HEK293 (cell line): ENCODE measurements around the gene AGAP1.

Source experiments
- CTCF ChIA-PET: fragments of 350-600 bp; formaldehyde crosslinking; extraction: SDS; loops from one replicate; lab custom pipeline; 2021; ENCODE audit warnings: antibody characterized with exemption; lab: Yijun Ruan, JAX
- POLR2A ChIA-PET: fragments of 300-600 bp; formaldehyde crosslinking; extraction: SDS; loops from one replicate; lab custom pipeline; 2020; ENCODE audit warnings: antibody characterized with exemption, inconsistent platforms; lab: Yijun Ruan, JAX
- H3K27ac ChIP-seq: fragments of 200-500 bp; sonication (Bioruptor generic); 2 replicates; pipeline ENCODE4 v1.5.1; 2014; ENCODE audit warnings: low read depth, low read length, control low read depth, inconsistent platforms; ENCODE audit errors: extremely low read depth
- H3K36me3 ChIP-seq, 2 experiments: fragments of 200-500 bp in 1 of 2; sonication (Bioruptor generic) in 1 of 2; 1 replicate in 1 of 2; 2 replicates in 1 of 2; pipeline ENCODE4 v1.5.1; 2014 to 2017; ENCODE audit warnings: inconsistent platforms in 2 of 2, low read length in 2 of 2; ENCODE audit not compliant: control insufficient read depth in 2 of 2, insufficient read depth in 1 of 2
- H3K4me1 ChIP-seq: fragments of 200-500 bp; sonication (Bioruptor generic); 2 replicates; pipeline ENCODE4 v1.5.1; 2014; ENCODE audit warnings: mild to moderate bottlenecking, low read length, inconsistent platforms; ENCODE audit not compliant: control insufficient read depth, insufficient read depth
- H3K4me3 ChIP-seq: 2 replicates; pipeline ENCODE4 v1.5.1; 2011; ENCODE audit warnings: low read depth, mild to moderate bottlenecking, control low read depth, low read length, moderate library complexity
- H3K9me3 ChIP-seq: fragments of 200-500 bp; sonication (Bioruptor generic); 2 replicates; pipeline ENCODE4 v1.5.1; 2014; ENCODE audit warnings: low read depth, low read length, inconsistent platforms; ENCODE audit not compliant: control insufficient read depth, insufficient read depth
- BCL11A ChIP-seq: fragments of 450-650 bp; formaldehyde crosslinking; IDR thresholded peaks from 2 replicates; pipeline ENCODE4 v1.5.1; 2016; ENCODE audit warnings: low read depth, missing biosample characterization, missing genetic modification characterization
- EGR2 ChIP-seq: fragments of 450-650 bp; formaldehyde crosslinking; IDR thresholded peaks from 2 replicates; pipeline ENCODE4 v1.5.1; 2016; ENCODE audit warnings: low read depth, missing biosample characterization, missing genetic modification characterization
- GFI1B ChIP-seq: fragments of 450-650 bp; formaldehyde crosslinking; IDR thresholded peaks from 2 replicates; pipeline ENCODE4 v1.5.1; 2016; ENCODE audit warnings: missing biosample characterization, missing genetic modification characterization
- GLI2 ChIP-seq: fragments of 450-650 bp; formaldehyde crosslinking; IDR thresholded peaks from 2 replicates; pipeline ENCODE4; 2017; ENCODE audit warnings: missing biosample characterization, missing genetic modification characterization, low read depth, borderline replicate concordance
- HOXD13 ChIP-seq: sonication (generic); formaldehyde crosslinking; IDR thresholded peaks from 2 replicates; pipeline ENCODE4 v1.8.0; 2022; ENCODE audit warnings: missing genetic modification reagents, borderline replicate concordance
- KLF7 ChIP-seq: fragments of 450-650 bp; formaldehyde crosslinking; IDR thresholded peaks from 2 replicates; pipeline ENCODE4 v1.5.1; 2016; ENCODE audit warnings: missing biosample characterization, missing genetic modification characterization, borderline replicate concordance
- OSR2 ChIP-seq: fragments of 450-650 bp; formaldehyde crosslinking; IDR thresholded peaks from 2 replicates; pipeline ENCODE4 v1.5.1; 2016; ENCODE audit warnings: missing biosample characterization, missing genetic modification characterization
- RBAK ChIP-seq: fragments of 450-650 bp; formaldehyde crosslinking; IDR thresholded peaks from 2 replicates; pipeline ENCODE4 v1.5.1; 2016; ENCODE audit warnings: missing biosample characterization, missing genetic modification characterization
- SETDB1 ChIP-seq: IDR thresholded peaks from one replicate; pipeline ENCODE4 v1.6.1; 2017; ENCODE audit warnings: mild to moderate bottlenecking, low read length, moderate library complexity, mixed read lengths; ENCODE audit not compliant: insufficient read length
- ZBTB20 ChIP-seq: fragments of 450-650 bp; formaldehyde crosslinking; IDR thresholded peaks from 2 replicates; pipeline ENCODE4 v1.5.1; 2016; ENCODE audit warnings: missing biosample characterization, missing genetic modification characterization
- ZFHX2 ChIP-seq: fragments of 450-650 bp; formaldehyde crosslinking; conservative IDR thresholded peaks from 2 replicates; pipeline ENCODE4 v1.5.1; 2016; ENCODE audit warnings: missing biosample characterization, missing genetic modification characterization
- ZNF174 ChIP-seq: fragments of 450-650 bp; formaldehyde crosslinking; IDR thresholded peaks from 2 replicates; pipeline ENCODE4 v1.5.0; 2017; ENCODE audit warnings: missing biosample characterization, mild to moderate bottlenecking, missing genetic modification characterization
- ZNF24 ChIP-seq: fragments of 450-650 bp; formaldehyde crosslinking; IDR thresholded peaks from 2 replicates; pipeline ENCODE4 v1.5.1; 2016; ENCODE audit warnings: missing biosample characterization, missing genetic modification characterization
- ZNF350 ChIP-seq: fragments of 450-650 bp; formaldehyde crosslinking; IDR thresholded peaks from 2 replicates; pipeline ENCODE4 v1.5.0; 2017; ENCODE audit warnings: missing biosample characterization, mild to moderate bottlenecking, missing genetic modification characterization
- ZNF544 ChIP-seq: fragments of 450-650 bp; formaldehyde crosslinking; IDR thresholded peaks from 2 replicates; pipeline ENCODE4 v1.5.0; 2017; ENCODE audit warnings: missing biosample characterization, missing genetic modification characterization
- ZNF585B ChIP-seq: fragments of 450-650 bp; formaldehyde crosslinking; IDR thresholded peaks from 2 replicates; pipeline ENCODE4 v1.5.1; 2016; ENCODE audit warnings: missing biosample characterization, missing genetic modification characterization
- ZNF707 ChIP-seq: fragments of 450-650 bp; formaldehyde crosslinking; IDR thresholded peaks from 2 replicates; pipeline ENCODE4 v1.5.1; 2016; ENCODE audit warnings: missing biosample characterization, missing genetic modification characterization
- ZNF843 ChIP-seq: fragments of 450-650 bp; formaldehyde crosslinking; IDR thresholded peaks from 2 replicates; pipeline ENCODE4 v1.5.1; 2016; ENCODE audit warnings: missing biosample characterization, missing genetic modification characterization
- TF ChIP-seq, protein P1 (sequence below): fragments of 450-650 bp; formaldehyde crosslinking; IDR thresholded peaks from 2 replicates; pipeline ENCODE4; 2016; ENCODE audit warnings: missing biosample characterization, missing genetic modification characterization
- TF ChIP-seq, protein P2 (sequence below): fragments of 450-650 bp; formaldehyde crosslinking; IDR thresholded peaks from 2 replicates; pipeline ENCODE4 v1.5.1; 2016; ENCODE audit warnings: missing biosample characterization, missing genetic modification characterization
- TF ChIP-seq, protein P3 (sequence below): fragments of 450-650 bp; formaldehyde crosslinking; IDR thresholded peaks from 2 replicates; pipeline ENCODE4 v1.5.0; 2017; ENCODE audit warnings: missing biosample characterization, missing genetic modification characterization, borderline replicate concordance
- TF ChIP-seq, protein P4 (sequence below): fragments of 450-650 bp; formaldehyde crosslinking; IDR thresholded peaks from 2 replicates; pipeline ENCODE4 v1.5.1; 2016; ENCODE audit warnings: missing biosample characterization, missing genetic modification characterization

The AGAP1 gene

DNA sequence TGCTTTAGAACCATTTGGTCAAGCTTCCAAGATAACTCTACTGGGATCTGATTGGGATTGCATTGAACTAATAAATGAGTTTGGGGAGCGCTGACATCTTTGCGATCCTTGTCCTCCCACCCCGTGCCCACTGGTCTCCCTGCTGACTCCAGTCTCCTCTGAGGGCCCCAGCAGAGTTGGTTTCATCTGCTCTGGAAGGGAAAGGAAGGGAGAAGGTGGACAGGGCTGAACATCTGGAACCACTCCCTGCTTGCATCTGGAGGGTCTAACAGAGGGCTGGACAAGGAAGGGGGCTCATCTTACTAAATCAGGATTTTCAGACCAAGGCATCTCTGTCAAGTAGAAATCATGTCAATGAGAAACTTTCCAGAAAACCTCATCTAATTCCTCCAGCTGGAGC lies 661.6 kb downstream of the AGAP1 start:
- TF ChIP-seq ZBTB20 (tag by site-specific recombination), result no peak
- no peak for TF ChIP-seq HOXD13
- TF ChIP-seq GLI2 (tag by site-specific recombination), result no peak
- no peak for TF ChIP-seq ZNF350 (tag by site-specific recombination)
- no peak for TF ChIP-seq ZNF707 (tag by site-specific recombination)
- no peak for TF ChIP-seq ZNF24
- TF ChIP-seq, protein P1, sequence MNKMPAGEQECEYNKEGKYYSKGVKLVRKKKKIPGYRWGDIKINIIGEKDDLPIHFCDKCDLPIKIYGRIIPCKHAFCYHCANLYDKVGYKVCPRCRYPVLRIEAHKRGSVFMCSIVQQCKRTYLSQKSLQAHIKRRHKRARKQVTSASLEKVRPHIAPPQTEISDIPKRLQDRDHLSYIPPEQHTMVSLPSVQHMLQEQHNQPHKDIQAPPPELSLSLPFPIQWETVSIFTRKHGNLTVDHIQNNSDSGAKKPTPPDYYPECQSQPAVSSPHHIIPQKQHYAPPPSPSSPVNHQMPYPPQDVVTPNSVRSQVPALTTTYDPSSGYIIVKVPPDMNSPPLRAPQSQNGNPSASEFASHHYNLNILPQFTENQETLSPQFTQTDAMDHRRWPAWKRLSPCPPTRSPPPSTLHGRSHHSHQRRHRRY (tag by site-specific recombination), result no peak
- TF ChIP-seq RBAK (tag by site-specific recombination), result no peak
- TF ChIP-seq ZNF174 (tag by site-specific recombination), result no peak
- no peak for TF ChIP-seq OSR2 (tag by site-specific recombination)
- no peak for TF ChIP-seq ZNF843 (tag by site-specific recombination)
- Histone ChIP-seq H3K36me3 (no peaks in the 10 kb centered on the region), H3K4me3 (no peak overlapping the region), H3K4me1 (no peaks in the 10 kb centered on the region), H3K27ac (no peak overlapping the region), H3K9me3 (no peaks in the 10 kb centered on the region)
- CTCF ChIA-PET, result no interaction called here
- POLR2A ChIA-PET, result no interaction called here

DNA sequence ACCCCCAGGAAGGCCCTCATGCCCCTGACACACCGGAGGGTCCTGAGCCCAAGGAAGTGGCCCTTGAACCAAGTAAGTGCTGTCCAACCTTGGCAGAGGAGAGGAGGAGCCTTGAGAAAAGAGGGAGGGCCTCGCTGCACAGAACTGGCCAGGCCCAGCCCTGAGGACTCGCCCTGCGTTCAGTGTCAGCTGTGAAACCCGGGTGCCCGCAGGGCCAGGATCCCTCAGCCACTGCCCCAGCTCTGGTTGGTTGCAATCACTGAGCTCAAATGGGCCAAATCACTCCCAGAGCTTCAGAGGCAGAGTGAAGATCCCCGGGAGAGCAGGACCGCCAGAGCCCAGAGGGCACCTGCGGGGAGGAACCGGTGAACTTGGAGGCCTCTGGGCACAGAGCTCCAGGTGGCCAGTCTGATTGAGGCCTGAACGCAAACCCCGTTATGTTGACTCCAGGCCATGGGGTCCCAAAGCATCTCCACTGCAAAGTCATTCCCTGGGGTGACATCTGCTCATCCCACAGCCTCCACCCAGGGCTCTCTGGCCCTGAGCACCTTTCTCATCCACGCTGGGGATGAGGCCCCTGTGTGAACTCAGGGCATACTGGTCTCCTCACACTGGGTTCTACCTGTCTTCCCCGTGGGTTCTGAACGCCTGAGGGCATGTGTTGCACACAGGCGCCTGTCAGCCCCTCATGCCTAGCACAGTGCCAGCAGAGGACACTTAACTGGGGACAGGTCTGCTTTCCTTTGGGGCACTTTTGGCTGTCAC lies 662.4 kb downstream of the AGAP1 start:
- Histone ChIP-seq H3K36me3 (no peaks in the 10 kb centered on the region), H3K9me3 (no peaks in the 10 kb centered on the region), H3K27ac (no peak overlapping the region), H3K4me3 (no peak overlapping the region), H3K4me1 (no peaks in the 10 kb centered on the region)
- TF ChIP-seq ZFHX2 (tag by site-specific recombination) (no peak), KLF7 (no peak), BCL11A (no peak)
- CTCF ChIA-PET, result no interaction called here
- POLR2A ChIA-PET, result no interaction called here

DNA sequence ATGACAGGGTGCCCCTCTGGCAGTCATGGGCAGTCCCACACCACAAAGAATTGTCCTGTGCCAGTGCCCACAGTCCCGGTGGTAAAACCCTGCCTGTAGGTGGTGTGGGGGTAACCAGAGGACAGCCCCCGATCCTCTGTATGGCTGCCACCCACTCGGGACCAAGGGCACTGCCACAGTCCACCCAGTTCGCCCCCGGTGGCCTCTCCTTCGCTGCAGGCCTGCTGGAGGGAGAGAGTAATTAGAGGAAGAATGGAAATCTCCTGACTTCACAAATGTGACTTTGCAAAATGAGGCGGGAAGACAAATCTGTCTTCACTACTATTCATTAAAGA lies 663.0 kb downstream of the AGAP1 start:
- Histone ChIP-seq H3K4me3 (no peak overlapping the region), H3K4me1 (no peaks in the 10 kb centered on the region; the same call in 1 of the 2 replicates), H3K36me3 (no peaks in the 10 kb centered on the region), H3K9me3 (no peaks in the 10 kb centered on the region)
- CTCF ChIA-PET, result no interaction called here
- 0 out of 2 replicates have a peak, but pooled peaks have one; percentile 40 for TF ChIP-seq EGR2 (tag by site-specific recombination)
- TF ChIP-seq, protein P2, sequence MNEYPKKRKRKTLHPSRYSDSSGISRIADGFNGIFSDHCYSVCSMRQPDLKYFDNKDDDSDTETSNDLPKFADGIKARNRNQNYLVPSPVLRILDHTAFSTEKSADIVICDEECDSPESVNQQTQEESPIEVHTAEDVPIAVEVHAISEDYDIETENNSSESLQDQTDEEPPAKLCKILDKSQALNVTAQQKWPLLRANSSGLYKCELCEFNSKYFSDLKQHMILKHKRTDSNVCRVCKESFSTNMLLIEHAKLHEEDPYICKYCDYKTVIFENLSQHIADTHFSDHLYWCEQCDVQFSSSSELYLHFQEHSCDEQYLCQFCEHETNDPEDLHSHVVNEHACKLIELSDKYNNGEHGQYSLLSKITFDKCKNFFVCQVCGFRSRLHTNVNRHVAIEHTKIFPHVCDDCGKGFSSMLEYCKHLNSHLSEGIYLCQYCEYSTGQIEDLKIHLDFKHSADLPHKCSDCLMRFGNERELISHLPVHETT (tag by site-specific recombination), result no peak
- TF ChIP-seq, all 188 proteins: peak for 1
- POLR2A ChIA-PET, result no interaction called here
- no peak overlapping the region for H3K27ac ChIP-seq

DNA sequence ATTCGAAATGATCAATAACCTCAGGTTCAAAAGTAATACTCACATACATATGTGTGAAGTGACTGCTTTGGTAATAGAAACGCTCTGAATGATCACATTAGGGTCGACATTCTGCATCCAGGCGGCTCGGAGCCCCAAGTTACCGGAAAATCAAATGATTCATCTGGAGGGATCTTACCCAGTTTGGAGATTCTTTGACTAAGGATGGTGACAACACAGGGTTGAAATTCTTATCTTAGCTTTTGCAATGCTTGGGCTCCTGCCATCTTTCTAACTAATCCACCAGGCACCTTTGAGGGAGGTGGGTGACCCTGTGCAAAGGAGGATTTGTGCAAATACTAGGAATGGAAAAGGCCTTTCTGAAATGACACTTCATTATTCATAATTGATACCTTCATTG lies 663.5 kb downstream of the AGAP1 start:
- CTCF ChIA-PET, result no interaction called here
- H3K4me1 ChIP-seq, result no peaks in the 10 kb centered on the region; the same call in 1 of the 2 replicates
- TF ChIP-seq ZNF544 (tag by site-specific recombination) (no peak), GFI1B (tag by site-specific recombination) (no peak), SETDB1 (no peak), ZNF585B (tag by site-specific recombination) (no peak)
- TF ChIP-seq, protein P1 (tag by site-specific recombination), result no peak
- TF ChIP-seq, protein P3, sequence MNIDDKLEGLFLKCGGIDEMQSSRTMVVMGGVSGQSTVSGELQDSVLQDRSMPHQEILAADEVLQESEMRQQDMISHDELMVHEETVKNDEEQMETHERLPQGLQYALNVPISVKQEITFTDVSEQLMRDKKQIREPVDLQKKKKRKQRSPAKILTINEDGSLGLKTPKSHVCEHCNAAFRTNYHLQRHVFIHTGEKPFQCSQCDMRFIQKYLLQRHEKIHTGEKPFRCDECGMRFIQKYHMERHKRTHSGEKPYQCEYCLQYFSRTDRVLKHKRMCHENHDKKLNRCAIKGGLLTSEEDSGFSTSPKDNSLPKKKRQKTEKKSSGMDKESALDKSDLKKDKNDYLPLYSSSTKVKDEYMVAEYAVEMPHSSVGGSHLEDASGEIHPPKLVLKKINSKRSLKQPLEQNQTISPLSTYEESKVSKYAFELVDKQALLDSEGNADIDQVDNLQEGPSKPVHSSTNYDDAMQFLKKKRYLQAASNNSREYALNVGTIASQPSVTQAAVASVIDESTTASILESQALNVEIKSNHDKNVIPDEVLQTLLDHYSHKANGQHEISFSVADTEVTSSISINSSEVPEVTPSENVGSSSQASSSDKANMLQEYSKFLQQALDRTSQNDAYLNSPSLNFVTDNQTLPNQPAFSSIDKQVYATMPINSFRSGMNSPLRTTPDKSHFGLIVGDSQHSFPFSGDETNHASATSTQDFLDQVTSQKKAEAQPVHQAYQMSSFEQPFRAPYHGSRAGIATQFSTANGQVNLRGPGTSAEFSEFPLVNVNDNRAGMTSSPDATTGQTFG (tag by site-specific recombination), result no peak
- TF ChIP-seq, protein P4, sequence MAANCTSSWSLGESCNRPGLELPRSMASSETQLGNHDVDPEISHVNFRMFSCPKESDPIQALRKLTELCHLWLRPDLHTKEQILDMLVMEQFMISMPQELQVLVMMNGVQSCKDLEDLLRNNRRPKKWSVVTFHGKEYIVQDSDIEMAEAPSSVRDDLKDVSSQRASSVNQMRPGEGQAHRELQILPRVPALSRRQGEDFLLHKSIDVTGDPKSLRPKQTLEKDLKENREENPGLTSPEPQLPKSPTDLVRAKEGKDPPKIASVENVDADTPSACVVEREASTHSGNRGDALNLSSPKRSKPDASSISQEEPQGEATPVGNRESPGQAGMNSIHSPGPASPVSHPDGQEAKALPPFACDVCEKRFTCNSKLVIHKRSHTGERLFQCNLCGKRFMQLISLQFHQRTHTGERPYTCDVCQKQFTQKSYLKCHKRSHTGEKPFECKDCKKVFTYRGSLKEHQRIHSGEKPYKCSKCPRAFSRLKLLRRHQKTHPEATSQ, result no peak
- no peak overlapping the region for H3K27ac ChIP-seq
- no peaks in the 10 kb centered on the region for H3K36me3 ChIP-seq
- H3K9me3 ChIP-seq, result no peaks in the 10 kb centered on the region
- POLR2A ChIA-PET, result no interaction called here
- no peak overlapping the region for H3K4me3 ChIP-seq
